Hematopoietic multipotent progenitor cell treated with erythropoietin and hydrocortisone succinate and interleukin-3 and kit ligand, for 17 days (in vitro differentiated cells): ENCODE results near the gene RPS25.
A peak's percentile ranks its signal among the peaks of the same experiment; 100 is the strongest.
"Not testable (repeated sequence)": the region's sequence is repeated elsewhere in the genome, so short reads cannot be mapped to it uniquely, and the experiment has no call there.

Source experiments
- DNase-seq: peaks from one replicate; pipeline ENCODE4 v3.0.0-alpha.2; 2015; ENCODE audit warnings: low spot score

RPS25 gene

GRCh38 chr11:119038884-119039283 is 20.7 kb upstream of the RPS25 start:
- DNase-seq, result no peak

DNA sequence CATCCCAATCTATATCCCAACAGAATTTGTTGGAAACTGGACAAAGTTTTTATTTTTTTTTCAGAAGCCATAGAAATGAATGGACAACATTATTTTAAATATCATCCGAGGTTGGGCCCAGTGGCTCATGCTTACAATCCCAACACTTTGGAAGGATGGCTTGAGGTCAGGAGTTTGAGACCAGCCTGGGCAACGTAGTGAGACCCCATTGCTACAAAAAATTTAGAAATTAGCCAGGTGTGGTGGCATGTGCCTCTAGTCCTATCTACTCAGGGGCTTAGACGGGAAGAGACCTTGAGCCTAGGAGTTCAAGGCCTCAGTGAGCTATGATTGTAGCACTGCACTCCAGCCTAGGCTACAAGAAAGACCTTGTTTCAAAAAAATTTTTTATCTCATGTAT is 16.7 kb upstream of the RPS25 start:
- DNase-seq, result no peak

- DNase-seq, result not testable (repeated sequence)
Observed at GRCh38 chr11:119033421-119033820, 15.3 kb upstream of the RPS25 start.

- DNase-seq, result no peak
Observed at GRCh38 chr11:119031912-119032280, 13.8 kb upstream of the RPS25 start.

- peak; percentile 99 for DNase-seq
Observed at GRCh38 chr11:119030329-119031047, 12.3 kb upstream of the RPS25 start, which contains the start of gene SLC37A4. Gene SLC37A4 (minus strand): TSS chr11:119030877.

DNA sequence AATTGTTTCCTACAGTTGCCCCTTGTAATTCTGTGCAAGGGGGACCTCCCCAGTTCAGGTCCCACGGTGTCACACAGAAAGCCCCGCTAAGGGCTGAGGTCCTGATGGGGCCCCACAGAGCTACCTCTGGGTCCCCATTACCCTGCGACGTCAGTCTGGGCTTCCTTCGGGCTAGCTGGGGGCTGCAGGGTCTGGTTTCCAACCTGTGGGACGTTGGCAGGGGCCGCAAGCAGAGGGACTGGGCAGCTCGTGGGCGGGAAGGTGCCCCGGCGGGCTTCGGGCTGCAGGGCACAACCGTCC is 11.8 kb upstream of the RPS25 start:
- DNase-seq, result no peak

GRCh38 chr11:119029340-119030028 is 11.3 kb upstream of the RPS25 start:
- no peak for DNase-seq

- peak; percentile 56 for DNase-seq
Observed at GRCh38 chr11:119029069-119029339, 10.9 kb upstream of the RPS25 start.

GRCh38 chr11:119028346-119029068 is 10.4 kb upstream of the RPS25 start:
- DNase-seq, result no peak

- no peak for DNase-seq
Observed at GRCh38 chr11:119027561-119028345, 9.6 kb upstream of the RPS25 start.

DNA sequence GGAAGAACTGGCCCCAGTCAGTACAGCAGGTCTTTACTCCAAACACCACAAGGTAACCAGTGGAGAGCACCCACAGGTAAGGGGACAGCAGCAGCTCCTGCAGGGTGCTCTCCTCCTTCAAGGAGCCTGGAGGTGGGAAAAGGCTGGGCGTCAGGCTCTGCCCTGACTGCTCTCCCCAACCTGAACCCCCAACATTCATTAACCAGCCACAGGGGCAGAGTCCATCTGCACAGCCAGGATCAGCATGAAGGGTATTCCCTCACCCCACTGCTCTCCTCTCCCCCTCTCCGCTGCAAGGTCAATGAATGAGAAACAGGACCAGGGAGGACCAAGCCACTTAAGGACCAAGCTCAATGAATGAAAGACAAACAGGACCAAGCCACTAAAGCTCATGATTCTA is 8.8 kb upstream of the RPS25 start:
- no peak for DNase-seq

- no peak for DNase-seq
Observed at GRCh38 chr11:119025978-119026766, 8.0 kb upstream of the RPS25 start.

- DNase-seq, result no peak
Observed at GRCh38 chr11:119025541-119025940, 7.4 kb upstream of the RPS25 start.

GRCh38 chr11:119025099-119025473 is 6.9 kb upstream of the RPS25 start:
- DNase-seq, result no peak

- DNase-seq, result no peak
Observed at GRCh38 chr11:119024430-119025098, 6.4 kb upstream of the RPS25 start.

- no peak for DNase-seq
Observed at GRCh38 chr11:119023741-119024140, 5.6 kb upstream of the RPS25 start.

GRCh38 chr11:119021631-119022030 is 3.5 kb upstream of the RPS25 start:
- no peak for DNase-seq

GRCh38 chr11:119019996-119020395 is 1.9 kb upstream of the RPS25 start:
- no peak for DNase-seq

- not testable (repeated sequence) for DNase-seq
Observed at GRCh38 chr11:119017377-119017776, 766 bp downstream of the RPS25 start.

DNA sequence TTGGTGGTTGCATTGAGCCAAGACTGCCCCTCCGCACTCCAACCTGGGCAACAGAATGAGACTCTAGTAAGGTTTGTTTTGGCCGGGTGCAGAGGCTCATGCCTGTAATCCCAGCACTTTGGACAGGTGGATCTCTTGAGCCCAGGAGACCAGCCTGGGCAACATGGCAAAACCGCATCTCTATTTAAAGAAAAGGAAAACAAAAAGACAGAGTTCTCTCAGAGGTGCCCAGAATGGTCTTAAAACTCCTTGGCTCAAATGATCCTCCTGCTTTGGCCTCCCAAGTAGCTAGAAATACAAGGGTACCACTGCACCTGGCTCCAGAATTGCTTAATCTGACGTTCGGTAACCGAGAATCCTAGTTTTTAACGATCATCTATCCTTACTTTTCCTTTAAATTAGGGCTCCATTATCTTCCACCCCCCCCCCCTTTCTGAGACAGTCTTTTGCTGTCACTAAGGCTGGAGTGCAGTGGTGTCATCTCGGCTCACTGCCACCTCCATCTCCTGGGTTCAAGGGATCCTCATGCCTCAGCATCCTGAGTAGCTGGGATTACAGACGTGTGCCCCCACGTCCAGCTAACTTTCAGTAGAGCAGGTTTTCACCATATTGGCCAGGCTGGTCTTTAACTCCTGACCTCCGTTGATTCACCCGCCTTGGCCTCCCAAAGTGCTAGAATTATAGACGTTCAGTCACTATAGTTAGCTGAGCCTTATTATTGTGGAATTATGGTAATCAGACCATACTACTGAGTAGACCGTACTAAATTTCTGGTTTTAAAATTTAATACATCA is 1.7 kb downstream of the RPS25 start:
- no peak for DNase-seq
